Measurements from ENCODE around the gene INPP5K.

INPP5K gene

GRCh38 chr17:1480747-1481465, 35.5 kb downstream of the INPP5K start:
- no peak for DNase-seq (ENCODE audit: extremely low read depth, low read depth)
- TF ChIP-seq, protein P1, sequence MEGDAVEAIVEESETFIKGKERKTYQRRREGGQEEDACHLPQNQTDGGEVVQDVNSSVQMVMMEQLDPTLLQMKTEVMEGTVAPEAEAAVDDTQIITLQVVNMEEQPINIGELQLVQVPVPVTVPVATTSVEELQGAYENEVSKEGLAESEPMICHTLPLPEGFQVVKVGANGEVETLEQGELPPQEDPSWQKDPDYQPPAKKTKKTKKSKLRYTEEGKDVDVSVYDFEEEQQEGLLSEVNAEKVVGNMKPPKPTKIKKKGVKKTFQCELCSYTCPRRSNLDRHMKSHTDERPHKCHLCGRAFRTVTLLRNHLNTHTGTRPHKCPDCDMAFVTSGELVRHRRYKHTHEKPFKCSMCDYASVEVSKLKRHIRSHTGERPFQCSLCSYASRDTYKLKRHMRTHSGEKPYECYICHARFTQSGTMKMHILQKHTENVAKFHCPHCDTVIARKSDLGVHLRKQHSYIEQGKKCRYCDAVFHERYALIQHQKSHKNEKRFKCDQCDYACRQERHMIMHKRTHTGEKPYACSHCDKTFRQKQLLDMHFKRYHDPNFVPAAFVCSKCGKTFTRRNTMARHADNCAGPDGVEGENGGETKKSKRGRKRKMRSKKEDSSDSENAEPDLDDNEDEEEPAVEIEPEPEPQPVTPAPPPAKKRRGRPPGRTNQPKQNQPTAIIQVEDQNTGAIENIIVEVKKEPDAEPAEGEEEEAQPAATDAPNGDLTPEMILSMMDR (IDR thresholded peaks at IDR 0.05; ENCODE audit: low read depth, low read length): no peak

- TF ChIP-seq, protein P1 (IDR thresholded peaks at IDR 0.05; ENCODE audit: low read depth, low read length): no peak
- DNase-seq (ENCODE audit: extremely low read depth, low read depth): no peak
These were observed 38.0 kb downstream of the INPP5K start for GRCh38 chr17:1478418-1478817.

- TF ChIP-seq, protein P1 (IDR thresholded peaks at IDR 0.05; ENCODE audit: low read depth, low read length): no peak
- DNase-seq (ENCODE audit: extremely low read depth, low read depth): no peak
These were observed 41.0 kb downstream of the INPP5K start for GRCh38 chr17:1475321-1475854.

- TF ChIP-seq, protein P1 (IDR thresholded peaks at IDR 0.05; ENCODE audit: low read depth, low read length): no peak
- no peak for DNase-seq (ENCODE audit: extremely low read depth, low read depth)
These were observed 41.8 kb downstream of the INPP5K start for GRCh38 chr17:1474402-1475189.

DNA sequence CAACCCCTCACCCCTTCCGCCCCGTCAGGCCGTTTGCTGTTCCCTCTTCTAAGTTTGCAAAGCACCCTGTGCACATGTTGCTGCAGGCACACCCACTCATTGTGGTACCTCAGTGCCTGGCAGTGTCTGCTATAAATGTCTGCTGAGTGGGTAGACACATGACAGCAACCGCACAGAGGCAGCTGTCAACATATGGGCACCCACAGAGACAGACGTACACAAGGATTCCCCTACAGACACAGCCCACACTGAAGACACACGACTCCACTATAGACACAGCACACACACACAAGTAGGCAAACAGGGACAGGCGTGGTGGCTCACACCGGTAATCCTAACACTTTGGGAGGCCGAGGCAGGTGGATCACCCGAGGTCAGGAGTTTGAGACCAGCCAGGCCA, 42.6 kb downstream of the INPP5K start:
- TF ChIP-seq, protein P1 (IDR thresholded peaks at IDR 0.05; ENCODE audit: low read depth, low read length): no peak
- no peak for DNase-seq (ENCODE audit: extremely low read depth, low read depth)

- TF ChIP-seq, protein P1 (IDR thresholded peaks at IDR 0.05; ENCODE audit: low read depth, low read length): no peak
- no peak for DNase-seq (ENCODE audit: extremely low read depth, low read depth)
These were observed 43.2 kb downstream of the INPP5K start for GRCh38 chr17:1473170-1473569.
